A549 (cell line): Measurements from ENCODE around the gene TMEM225B. TPM values are rescaled to one million over a fixed set of nuclear protein-coding genes. Genes with fewer than 3 reads are reported as not detected.

ENCODE experiments used
- ATAC-seq, 2 experiments: fragments of 200-7000 bp in 1 of 2; fragments of >200 bp in 1 of 2; cut with Nextera tagmentation in 1 of 2; cut with Tn5 transposase in 1 of 2; 3 replicates each; pipeline versions ENCODE4 v1.8.0 to v1.9.1; 2018 to 2020; ENCODE audit warnings: mild to moderate bottlenecking in 1 of 2, moderate library complexity in 1 of 2
- CTCF ChIA-PET: fragments of 300-600 bp; sonication (Branson Sonifier 250); formaldehyde crosslinking; extraction: SDS; loops from one replicate; lab custom pipeline; 2021; ENCODE audit warnings: antibody characterized with exemption, inconsistent platforms; lab: Yijun Ruan, JAX
- POLR2A ChIA-PET: fragments of 350-600 bp; formaldehyde crosslinking; extraction: SDS; loops from one replicate; lab custom pipeline; 2021; ENCODE audit warnings: antibody characterized with exemption, inconsistent platforms; lab: Yijun Ruan, JAX
- DNase-seq, 2 experiments: peaks; one replicate each; pipeline versions ENCODE4 v3.0.0 to v3.0.0-alpha.2; 2011 to 2016; ENCODE audit warnings: low read depth in 1 of 2, low spot score in 1 of 2
- FAIRE-seq: peaks from 2 replicates; lab custom pipeline; 2011; peaks lifted over from hg19 to GRCh38; lab: Jason Lieb, UNC
- H3K27ac ChIP-seq, 2 experiments: fragments of >200 bp; sonication (Bioruptor Twin); formaldehyde crosslinking; 3 replicates each; pipeline ENCODE4 v1.5.1; 2016 to 2017
- H3K4me1 ChIP-seq: fragments of >200 bp; sonication (Bioruptor Twin); formaldehyde crosslinking; 3 replicates; pipeline ENCODE4 v1.6.1; 2016
- H3K4me2 ChIP-seq: fragments of >200 bp; sonication (Bioruptor Twin); formaldehyde crosslinking; 3 replicates; pipeline ENCODE4 v1.6.1; 2016
- H3K4me3 ChIP-seq: fragments of >200 bp; sonication (Bioruptor Twin); formaldehyde crosslinking; 3 replicates; pipeline ENCODE4 v1.5.1; 2016
- H3K9me3 ChIP-seq: fragments of >200 bp; sonication (Bioruptor Twin); formaldehyde crosslinking; 3 replicates; pipeline ENCODE4 v1.6.1; 2016
- CBX2 ChIP-seq: fragments of 200-600 bp; sonication (generic); IDR thresholded peaks from 2 replicates; pipeline ENCODE4 v1.6.1; 2016; ENCODE audit warnings: low read depth, mild to moderate bottlenecking, borderline replicate concordance
- CEBPB ChIP-seq, 2 experiments: fragments of >200 bp in 1 of 2; sonication (Bioruptor Twin) in 1 of 2; formaldehyde crosslinking in 1 of 2; IDR thresholded peaks; 2 replicates each; pipeline ENCODE4 v1.6.1; 2012 to 2016
- EHF ChIP-seq: fragments of 250-450 bp; sonication (Bioruptor Pico); IDR thresholded peaks from 2 replicates; pipeline ENCODE4 v1.5.0; 2020; ENCODE audit warnings: mild to moderate bottlenecking
- EHMT2 ChIP-seq: fragments of 200-600 bp; sonication (generic); IDR thresholded peaks from 2 replicates; pipeline ENCODE4 v1.6.1; 2016; ENCODE audit warnings: antibody characterized with exemption, low read depth, mild to moderate bottlenecking, moderate library complexity
- EP300 ChIP-seq, 2 experiments: fragments of >200 bp; sonication (Bioruptor Twin); formaldehyde crosslinking; IDR thresholded peaks; 2 replicates in 1 of 2; 3 replicates in 1 of 2; pipeline ENCODE4 v1.6.1; 2016 to 2017
- FOSB ChIP-seq: fragments of 250-450 bp; sonication (Bioruptor Pico); IDR thresholded peaks from 2 replicates; pipeline ENCODE4 v1.5.0; 2020; ENCODE audit warnings: mild to moderate bottlenecking, moderate library complexity
- GATA3 ChIP-seq: IDR thresholded peaks from 2 replicates; pipeline ENCODE4 v1.6.1; 2012; ENCODE audit warnings: borderline replicate concordance
- HOXA7 ChIP-seq: fragments of 250-450 bp; sonication (Bioruptor Pico); IDR thresholded peaks from 2 replicates; pipeline ENCODE4 v1.5.0; 2020; ENCODE audit warnings: mild to moderate bottlenecking, moderate library complexity
- MAFK ChIP-seq: fragments of 450-650 bp; IDR thresholded peaks from 2 replicates; pipeline ENCODE4 v1.6.1; 2014; ENCODE audit not compliant: partially characterized antibody
- MAZ ChIP-seq: fragments of 150-350 bp; IDR thresholded peaks from 2 replicates; pipeline ENCODE4 v1.6.1; 2014; ENCODE audit warnings: antibody characterized with exemption, low read depth, low read length, borderline replicate concordance
- MYC ChIP-seq: IDR thresholded peaks from 2 replicates; pipeline ENCODE4 v1.6.1; 2012; ENCODE audit warnings: mild to moderate bottlenecking, inconsistent platforms, low read length, improper control_type of control experiment, borderline replicate concordance
- POLR2AphosphoS2 ChIP-seq: conservative IDR thresholded peaks from 2 replicates; pipeline ENCODE4 v1.6.1; 2012; ENCODE audit warnings: low read length, improper control_type of control experiment, inconsistent platforms
- RAD21 ChIP-seq, 2 experiments: fragments of >200 bp in 1 of 2; sonication (Bioruptor Twin) in 1 of 2; formaldehyde crosslinking in 1 of 2; IDR thresholded peaks in 1 of 2; conservative IDR thresholded peaks in 1 of 2; 2 replicates in 1 of 2; 3 replicates in 1 of 2; pipeline ENCODE4 v1.6.1; 2012 to 2018; ENCODE audit warnings: inconsistent platforms in 1 of 2
- RARB ChIP-seq: fragments of 250-450 bp; sonication (Bioruptor Pico); IDR thresholded peaks from 2 replicates; pipeline ENCODE4 v1.8.0; 2021; ENCODE audit warnings: mild to moderate bottlenecking, moderate library complexity
- RCOR1 ChIP-seq: fragments of 150-350 bp; IDR thresholded peaks from 2 replicates; pipeline ENCODE4 v1.6.1; 2014; ENCODE audit warnings: antibody characterized with exemption, low read length, low read depth
- RNF2 ChIP-seq: fragments of 200-600 bp; sonication (generic); IDR thresholded peaks from 2 replicates; pipeline ENCODE4 v1.6.1; 2016; ENCODE audit warnings: low read depth, mild to moderate bottlenecking, antibody characterized with exemption, moderate library complexity, borderline replicate concordance
- SREBF2 ChIP-seq: fragments of 450-650 bp; IDR thresholded peaks from 2 replicates; pipeline ENCODE4 v1.6.1; 2014; ENCODE audit warnings: mild to moderate bottlenecking, moderate library complexity
- ZFP36 ChIP-seq: fragments of 450-650 bp; IDR thresholded peaks from 2 replicates; pipeline ENCODE4 v1.6.1; 2014; ENCODE audit warnings: borderline replicate concordance; ENCODE audit not compliant: partially characterized antibody
- ZNF302 ChIP-seq: fragments of 250-450 bp; sonication (Bioruptor Pico); IDR thresholded peaks from 2 replicates; pipeline ENCODE4 v1.9.0; 2021; ENCODE audit warnings: inconsistent platforms, mild to moderate bottlenecking, moderate library complexity
- WGBS: methylation state at CpG from one replicate; pipeline ENCODE4 v1.1.6; 2017; ENCODE audit errors: missing lambda C conversion rate; 5-methylcytosine and 5-hydroxymethylcytosine counted together
- polyA plus RNA-seq, 4 experiments: library from polyadenylated mRNA; depleted of rRNA in 3 of 4; stranded (reverse); fragments of >200 nt; fragmentation: RNase III in 1 of 4; extraction: RNeasy Plus Mini Kit Qiagen cat#74134 plus additional on column Dnase treatment in 1 of 4; gene quantifications; 2 replicates in 3 of 4; 3 replicates in 1 of 4; pipeline ENCODE4 v1.2.3, GENCODE V29; 2011 to 2017
- TF ChIP-seq, protein P1 (sequence below): fragments of >200 bp; sonication (Bioruptor Twin); formaldehyde crosslinking; IDR thresholded peaks from 3 replicates; pipeline ENCODE4 v1.5.1; 2016

TMEM225B gene
- polyA plus RNA-seq, 2 of the 4 experiments (the other 2 are of a cell fraction), result 0.59 to 5.4 TPM

DNA sequence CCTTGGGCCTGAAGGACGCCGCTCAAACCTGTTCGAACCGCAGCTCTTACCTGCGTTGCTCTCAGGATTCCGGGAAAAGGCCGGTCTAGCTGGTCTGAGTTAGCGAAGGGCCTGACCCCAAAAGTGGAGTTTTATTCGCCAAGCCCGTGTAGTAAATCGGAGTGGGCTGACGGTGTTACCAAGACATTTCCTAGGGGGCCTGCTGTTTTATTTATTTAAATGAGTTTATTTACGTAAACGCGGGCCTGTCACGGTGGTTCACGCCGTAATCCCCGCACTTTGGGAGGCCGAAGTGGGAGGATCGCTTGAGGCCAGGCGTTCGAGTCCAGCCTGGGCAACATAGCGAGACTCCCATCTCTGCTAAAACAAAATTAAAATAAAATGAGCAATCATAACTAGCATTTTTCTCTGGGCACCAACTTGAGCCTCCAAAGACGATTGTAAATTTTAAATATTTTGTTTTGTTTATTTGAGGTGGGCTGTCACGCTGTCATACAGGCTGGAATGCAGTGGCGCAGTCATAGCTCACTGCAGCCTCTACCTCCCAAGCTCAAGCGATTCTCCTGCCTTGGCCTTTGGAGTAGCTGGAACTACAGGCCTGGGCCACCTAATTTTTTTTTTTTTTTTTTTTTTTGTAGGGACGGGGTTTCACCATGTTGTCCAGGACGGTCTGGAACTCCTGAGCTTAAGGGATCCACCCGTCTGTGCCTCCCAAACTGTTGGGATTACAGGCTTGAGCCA lies 38.7 kb upstream of the TMEM225B start:
- Histone ChIP-seq H3K9me3 (no peaks in the 10 kb centered on the region), H3K27ac (peak overlapping the region; percentile 91 to 96), H3K4me1 (peaks cover 52% of the 10 kb centered on the region), H3K4me3 (peak overlapping the region; percentile 92), H3K4me2 (peak overlapping the region; percentile 94)
- TF ChIP-seq CEBPB (IDR thresholded peaks at IDR 0.05), result no peak
- TF ChIP-seq RNF2, result no peak
- TF ChIP-seq ZNF302 (CRISPR knock-in tag), result no peak
- TF ChIP-seq RCOR1, result no peak
- TF ChIP-seq RARB (CRISPR knock-in tag), result no peak
- ChIA-PET POLR2A (interaction anchor here (0.7 to 2.3 kb wide), 6 partner anchors 36 to 151 kb away, joined by 3 to 23 read pairs (median 8); partner anchors contain the start of genes BUD31, PDAP1, ZKSCAN5 and ZNF394), CTCF (interaction anchor here (1.0 to 3.5 kb wide), 3 partner anchors 46 to 246 kb away, joined by 3 to 14 read pairs (median 5); partner anchors contain the start of gene ZSCAN25)
- WGBS, result 12% methylated on average over 27 of the region's 31 CpGs
- ATAC-seq (no peak), FAIRE-seq (no peak), DNase-seq (no peak)

DNA sequence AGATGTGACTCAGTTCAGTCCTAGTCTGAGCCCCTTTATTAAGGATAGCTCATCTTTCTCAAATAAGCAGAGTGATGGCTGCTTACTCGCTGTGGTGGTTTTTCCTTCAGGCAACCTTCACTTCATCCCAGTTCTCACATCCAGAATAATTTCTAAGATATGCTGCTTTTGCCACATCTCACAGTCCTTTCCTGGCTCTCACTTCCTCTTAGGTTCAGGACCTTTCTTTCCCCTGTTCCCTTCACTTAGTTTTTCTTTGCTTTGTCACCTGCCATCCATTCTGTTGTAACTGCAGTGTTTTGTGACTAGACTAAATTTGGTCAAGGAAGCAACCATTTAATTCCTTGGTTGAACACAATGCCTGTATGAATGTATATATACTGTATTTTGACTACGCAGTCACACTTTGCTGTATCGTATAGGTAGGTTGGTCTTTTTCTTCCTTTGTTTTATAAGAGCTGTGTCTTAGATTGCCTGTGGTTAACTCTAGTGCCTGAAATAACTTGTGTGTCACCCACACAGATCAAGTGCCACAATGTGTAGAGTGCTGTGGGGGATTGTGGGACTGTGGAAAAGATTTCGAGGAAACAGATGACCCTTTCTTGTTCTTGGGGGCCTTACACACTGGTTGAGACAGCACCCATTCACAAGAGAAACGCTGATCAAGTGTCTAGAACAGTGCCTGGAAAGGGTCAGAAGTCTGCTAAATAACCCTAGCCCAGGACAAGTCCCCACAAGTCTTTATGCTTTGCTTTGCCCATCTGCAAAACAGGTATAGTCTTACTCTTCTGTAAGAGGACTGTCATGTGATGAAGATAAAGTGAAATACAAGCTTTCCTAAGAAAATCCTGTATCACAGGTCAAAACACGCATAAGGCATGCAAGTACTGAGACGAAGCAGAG lies 37.0 kb upstream of the TMEM225B start:
- Histone ChIP-seq H3K9me3 (no peaks in the 10 kb centered on the region), H3K27ac (peak overlapping the region in 1 of 2 experiments; percentile 96; a peak in 4 of 6 replicates), H3K4me2 (peak overlapping the region; percentile 94), H3K4me3 (no peak overlapping the region), H3K4me1 (peaks cover 59% of the 10 kb centered on the region)
- no peak for ATAC-seq
- TF ChIP-seq, protein P1, sequence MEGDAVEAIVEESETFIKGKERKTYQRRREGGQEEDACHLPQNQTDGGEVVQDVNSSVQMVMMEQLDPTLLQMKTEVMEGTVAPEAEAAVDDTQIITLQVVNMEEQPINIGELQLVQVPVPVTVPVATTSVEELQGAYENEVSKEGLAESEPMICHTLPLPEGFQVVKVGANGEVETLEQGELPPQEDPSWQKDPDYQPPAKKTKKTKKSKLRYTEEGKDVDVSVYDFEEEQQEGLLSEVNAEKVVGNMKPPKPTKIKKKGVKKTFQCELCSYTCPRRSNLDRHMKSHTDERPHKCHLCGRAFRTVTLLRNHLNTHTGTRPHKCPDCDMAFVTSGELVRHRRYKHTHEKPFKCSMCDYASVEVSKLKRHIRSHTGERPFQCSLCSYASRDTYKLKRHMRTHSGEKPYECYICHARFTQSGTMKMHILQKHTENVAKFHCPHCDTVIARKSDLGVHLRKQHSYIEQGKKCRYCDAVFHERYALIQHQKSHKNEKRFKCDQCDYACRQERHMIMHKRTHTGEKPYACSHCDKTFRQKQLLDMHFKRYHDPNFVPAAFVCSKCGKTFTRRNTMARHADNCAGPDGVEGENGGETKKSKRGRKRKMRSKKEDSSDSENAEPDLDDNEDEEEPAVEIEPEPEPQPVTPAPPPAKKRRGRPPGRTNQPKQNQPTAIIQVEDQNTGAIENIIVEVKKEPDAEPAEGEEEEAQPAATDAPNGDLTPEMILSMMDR, result no peak
- TF ChIP-seq FOSB (no peak), MYC (no peak), CBX2 (no peak), RCOR1 (no peak), EHMT2 (no peak), HOXA7 (CRISPR knock-in tag) (no peak), SREBF2 (no peak), EP300 (IDR thresholded peaks at IDR 0.05) (no peak)
- no peak for FAIRE-seq
- POLR2A ChIA-PET, result interaction anchor here (1.0 kb wide), 1 partner anchor 55 kb away, joined by 3 read pairs; the partner anchor contains the start of gene ZSCAN25
- CTCF ChIA-PET, result interaction anchor here (0.9 kb wide), 1 partner anchor 356 kb away, joined by 3 read pairs; no protein-coding TSS in a partner anchor
- WGBS, result 91% methylated on average over 7 of the region's 7 CpGs
- no peak for DNase-seq

DNA sequence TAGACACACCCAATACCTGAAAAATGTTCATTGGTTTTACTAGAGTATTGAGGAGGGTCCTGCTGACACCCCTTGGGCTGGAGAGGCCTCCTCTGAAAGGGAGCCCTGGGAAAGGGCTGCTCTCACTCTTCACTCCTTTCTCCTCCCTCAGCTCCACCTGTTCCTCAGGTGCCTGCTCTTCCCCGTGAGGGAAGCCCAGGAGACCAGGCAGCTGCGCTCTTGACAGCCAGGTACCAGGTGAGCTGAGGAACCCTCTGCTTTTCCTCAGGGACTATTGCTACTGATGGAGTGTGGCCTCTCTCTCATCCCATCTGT lies 36.4 kb upstream of the TMEM225B start:
- no peak for TF ChIP-seq MAZ
- TF ChIP-seq HOXA7 (CRISPR knock-in tag), result no peak
- no peak for TF ChIP-seq MAFK
- no peak for TF ChIP-seq POLR2AphosphoS2
- no peak for TF ChIP-seq EHF (CRISPR knock-in tag)
- no peak for TF ChIP-seq ZFP36
- TF ChIP-seq RAD21 (conservative IDR thresholded peaks at IDR 0.05 in 1 of 2, IDR thresholded peaks at IDR 0.05 in 1 of 2), result no peak
- TF ChIP-seq GATA3, result no peak
- peaks cover 59% of the 10 kb centered on the region for H3K4me1 ChIP-seq
- 82% methylated on average over 2 of the region's 2 CpGs for WGBS
- FAIRE-seq (no peak), DNase-seq (no peak), ATAC-seq (no peak)
- ChIA-PET POLR2A (interaction anchor here (1.0 kb wide), 1 partner anchor 55 kb away, joined by 3 read pairs; the partner anchor contains the start of gene ZSCAN25), CTCF (interaction anchor here (0.9 kb wide), 1 partner anchor 355 kb away, joined by 3 read pairs; no protein-coding TSS in a partner anchor)
- peak overlapping the region; percentile 74 for H3K4me2 ChIP-seq
- peak overlapping the region; percentile 15 to 96; a peak in 4 of 6 replicates for H3K27ac ChIP-seq
- no peaks in the 10 kb centered on the region for H3K9me3 ChIP-seq
- no peak overlapping the region for H3K4me3 ChIP-seq
